ENCODE results near the gene LRRTM4.

LRRTM4 gene

GRCh38 chr2:76997296-76997695 is 524.9 kb downstream of the LRRTM4 start:
- DNase-seq (ENCODE audit: low read depth in 2 of 2): no peak

GRCh38 chr2:76985387-76986136 is 536.6 kb downstream of the LRRTM4 start:
- DNase-seq (ENCODE audit: low read depth in 2 of 2): no peak

GRCh38 chr2:76984359-76984758 is 537.8 kb downstream of the LRRTM4 start:
- no peak for DNase-seq (ENCODE audit: low read depth in 2 of 2)

DNA sequence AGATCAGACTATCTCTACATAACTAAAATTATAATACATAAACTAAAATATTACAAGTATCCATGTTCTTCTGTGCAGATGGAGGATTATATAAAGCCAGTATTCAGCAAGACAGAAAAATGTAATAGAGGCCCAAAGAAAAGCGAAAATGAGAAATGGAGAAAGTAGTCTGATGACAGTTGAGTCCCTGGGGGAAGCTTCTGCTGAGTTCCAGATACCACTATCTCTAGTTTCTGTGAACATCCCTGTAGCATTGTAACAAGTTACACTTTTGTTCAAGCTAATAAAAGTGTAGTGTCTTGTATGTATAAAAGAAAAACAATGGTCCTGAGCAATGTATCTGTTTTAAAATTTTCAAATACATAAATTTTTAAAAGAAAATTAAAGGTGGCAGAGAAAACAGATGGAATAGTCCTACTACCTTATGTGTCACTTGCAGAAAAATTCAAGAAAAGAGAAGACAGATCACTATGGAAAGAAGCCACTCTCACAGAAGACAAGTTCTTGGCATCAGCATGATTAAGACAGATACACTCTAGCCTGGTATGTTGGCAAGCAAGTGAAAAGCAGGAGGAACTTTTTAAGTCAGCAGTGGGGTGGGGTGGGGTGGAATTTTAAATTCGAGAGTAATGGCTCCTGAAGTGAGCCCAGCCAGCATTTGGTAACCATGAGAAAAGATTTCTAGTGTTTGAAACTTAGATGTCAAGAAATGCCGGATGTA is 541.9 kb downstream of the LRRTM4 start:
- no peak for DNase-seq (ENCODE audit: low read depth in 2 of 2)

DNA sequence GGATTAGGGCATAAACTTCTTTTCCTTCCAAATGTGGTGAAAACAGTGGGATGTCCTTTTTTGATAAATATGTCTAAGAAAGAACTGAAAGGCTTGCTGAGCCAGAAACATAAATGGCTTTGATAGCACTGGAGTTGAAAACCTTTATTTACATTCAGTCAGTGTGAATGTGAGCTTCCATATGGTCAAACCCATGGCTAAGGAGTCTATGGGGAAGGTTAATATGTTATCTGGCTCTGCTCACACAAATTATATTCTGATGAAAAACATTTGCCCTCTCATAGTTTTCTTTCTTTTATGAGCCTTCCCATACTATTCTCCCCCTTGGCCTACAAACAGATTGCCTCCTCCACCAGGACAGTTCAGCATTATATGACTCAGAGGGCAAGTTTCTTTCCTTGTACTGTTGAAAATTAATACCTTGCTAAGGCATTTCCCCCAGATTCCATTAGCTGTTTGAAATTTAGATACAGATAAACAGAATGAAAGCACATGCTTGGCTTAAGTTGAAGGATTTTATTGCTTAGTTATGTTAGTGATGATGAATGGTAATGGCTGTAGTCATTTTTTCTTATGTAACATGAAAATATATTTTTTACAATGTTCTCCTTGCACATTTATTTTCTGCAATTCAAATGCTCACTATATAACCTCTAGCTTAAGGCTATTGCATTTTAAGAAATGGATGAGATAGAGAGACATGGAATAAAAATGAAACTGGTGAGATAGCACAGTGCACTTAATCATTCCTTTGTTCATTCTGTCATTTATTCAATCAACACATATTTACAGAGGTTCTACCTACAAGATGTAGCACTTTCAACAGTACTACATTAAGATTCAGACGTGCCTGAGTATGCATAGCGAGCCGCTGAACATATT is 544.1 kb downstream of the LRRTM4 start:
- DNase-seq (ENCODE audit: low read depth in 2 of 2): no peak

DNA sequence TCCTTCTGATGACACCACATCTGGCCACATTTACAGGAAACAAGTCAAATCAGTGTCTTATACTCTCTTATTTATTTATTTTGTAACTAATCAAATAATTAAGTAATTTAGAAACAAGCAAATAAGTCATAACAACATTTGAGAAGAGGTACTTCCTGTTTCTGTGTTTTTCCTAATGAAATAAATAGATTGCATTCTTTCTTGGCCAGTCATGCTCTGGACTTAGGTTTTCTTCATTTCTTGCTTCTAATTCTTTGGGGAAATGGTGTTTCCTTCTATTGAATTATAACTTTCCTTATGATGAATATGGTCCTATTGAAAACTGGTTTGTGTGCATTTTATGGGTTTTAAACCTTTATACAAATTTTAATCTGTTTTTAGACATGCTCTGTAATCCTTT is 546.4 kb downstream of the LRRTM4 start:
- no peak for DNase-seq (ENCODE audit: low read depth in 2 of 2)

DNA sequence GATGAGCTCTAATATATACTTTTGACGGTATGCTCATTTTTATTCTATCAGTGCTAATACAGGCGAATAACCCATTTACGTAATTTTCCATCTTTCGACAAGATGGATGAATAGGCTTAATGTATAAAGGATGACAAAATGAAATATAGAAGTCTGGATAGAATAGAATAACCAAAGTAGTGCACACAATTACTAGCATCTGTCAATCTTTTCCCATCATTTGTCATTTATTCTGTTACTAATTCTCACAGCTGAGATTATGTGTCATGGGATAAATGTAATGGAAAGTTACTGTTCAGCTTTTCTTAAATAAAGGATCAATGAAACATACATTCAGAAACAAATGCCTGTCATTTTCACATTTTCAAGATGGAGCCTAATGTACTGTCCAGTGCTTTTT is 548.6 kb downstream of the LRRTM4 start:
- no peak for DNase-seq (ENCODE audit: low read depth in 2 of 2)

- DNase-seq (ENCODE audit: low read depth in 2 of 2): no peak
These were observed 556.4 kb downstream of the LRRTM4 start for GRCh38 chr2:76965772-76966171.

DNA sequence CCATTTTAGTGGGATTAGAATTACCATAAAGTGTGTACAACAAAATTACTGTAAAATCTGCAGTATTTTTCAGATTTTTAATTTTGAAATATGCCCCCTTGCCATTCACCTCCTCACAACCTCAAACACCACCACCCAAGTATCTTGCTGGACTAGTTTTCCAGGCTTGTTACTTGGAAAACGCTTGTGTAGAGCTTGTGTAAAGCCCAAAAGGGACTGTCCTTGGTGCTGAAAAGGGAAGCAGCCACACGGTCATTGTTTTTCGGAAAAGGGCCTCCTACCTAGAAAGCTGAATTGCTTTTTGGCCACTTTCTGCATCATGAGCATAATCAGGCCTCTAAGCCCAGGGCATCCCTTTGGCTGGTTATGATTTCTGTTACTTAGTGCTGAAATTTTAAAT is 563.4 kb downstream of the LRRTM4 start:
- DNase-seq (ENCODE audit: low read depth in 2 of 2): no peak

DNA sequence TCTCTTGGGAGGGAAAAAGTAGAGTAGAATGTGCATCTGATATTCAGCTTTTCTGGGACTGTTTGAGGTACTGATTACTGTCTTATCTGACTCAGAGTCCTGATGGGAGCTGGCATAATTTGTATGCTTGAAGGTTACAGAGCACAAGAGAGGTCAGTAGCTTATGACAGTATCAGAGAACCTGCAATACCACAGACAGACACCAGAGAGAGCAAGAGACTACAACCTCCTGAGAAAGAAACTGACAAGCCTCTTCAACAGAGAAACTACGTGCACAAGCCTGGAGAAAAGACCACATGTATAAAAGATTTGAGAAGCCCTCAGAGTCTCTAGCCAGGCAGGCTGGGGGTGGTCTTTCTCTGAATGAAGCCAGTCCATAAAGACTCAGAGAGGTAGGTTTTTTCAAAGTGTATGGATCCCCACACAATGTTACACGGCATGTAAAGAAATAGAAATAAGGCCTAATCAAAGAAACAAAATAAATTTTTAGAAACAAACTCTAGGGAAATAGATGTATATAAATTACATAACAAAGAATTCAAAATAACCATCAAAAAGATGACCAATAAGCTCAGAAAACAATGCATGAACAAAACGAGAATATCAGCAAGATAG is 568.3 kb downstream of the LRRTM4 start:
- DNase-seq (ENCODE audit: low read depth in 2 of 2): no peak

- no peak for DNase-seq (ENCODE audit: low read depth in 2 of 2)
These were observed 575.5 kb downstream of the LRRTM4 start for GRCh38 chr2:76946631-76947145.

GRCh38 chr2:76940559-76940958 is 581.6 kb downstream of the LRRTM4 start:
- DNase-seq (ENCODE audit: low read depth in 2 of 2): no peak

DNA sequence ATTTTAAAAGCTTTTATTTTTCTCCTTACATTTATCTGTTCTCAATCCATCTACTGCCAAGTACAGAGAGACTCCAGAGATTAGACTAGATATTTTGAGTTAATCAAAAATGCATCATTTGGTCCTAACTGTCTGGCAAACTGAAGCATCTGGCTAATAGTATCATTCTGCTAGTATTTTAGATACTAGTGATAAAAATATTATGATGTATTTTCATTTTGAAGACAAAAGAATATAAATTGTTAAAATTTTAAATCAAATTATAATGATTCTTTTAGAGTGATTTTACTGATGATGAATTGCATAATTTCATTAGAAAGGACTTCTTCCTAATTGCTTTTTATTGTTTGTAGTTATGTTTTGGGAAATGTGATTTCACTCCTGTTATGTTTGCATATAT is 584.0 kb downstream of the LRRTM4 start:
- no peak for DNase-seq (ENCODE audit: low read depth in 2 of 2)

DNA sequence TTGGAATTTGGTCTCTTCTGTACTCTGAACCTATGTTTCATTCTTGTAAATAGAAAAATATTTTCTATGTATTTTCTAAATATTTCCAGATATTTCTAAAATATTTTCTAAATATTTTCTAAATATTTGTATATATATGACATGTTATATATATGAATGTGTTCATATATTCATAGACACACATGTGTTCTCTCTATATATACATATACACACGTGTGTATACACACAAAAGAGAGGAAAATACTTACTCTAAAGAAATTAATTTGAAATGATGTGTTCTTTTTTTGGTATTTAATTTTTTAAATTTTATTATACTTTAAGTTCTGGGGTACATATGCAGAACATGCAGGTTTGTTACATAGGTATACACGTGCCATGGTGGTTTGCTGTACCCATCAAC is 589.6 kb downstream of the LRRTM4 start:
- DNase-seq (ENCODE audit: low read depth in 2 of 2): no peak

DNA sequence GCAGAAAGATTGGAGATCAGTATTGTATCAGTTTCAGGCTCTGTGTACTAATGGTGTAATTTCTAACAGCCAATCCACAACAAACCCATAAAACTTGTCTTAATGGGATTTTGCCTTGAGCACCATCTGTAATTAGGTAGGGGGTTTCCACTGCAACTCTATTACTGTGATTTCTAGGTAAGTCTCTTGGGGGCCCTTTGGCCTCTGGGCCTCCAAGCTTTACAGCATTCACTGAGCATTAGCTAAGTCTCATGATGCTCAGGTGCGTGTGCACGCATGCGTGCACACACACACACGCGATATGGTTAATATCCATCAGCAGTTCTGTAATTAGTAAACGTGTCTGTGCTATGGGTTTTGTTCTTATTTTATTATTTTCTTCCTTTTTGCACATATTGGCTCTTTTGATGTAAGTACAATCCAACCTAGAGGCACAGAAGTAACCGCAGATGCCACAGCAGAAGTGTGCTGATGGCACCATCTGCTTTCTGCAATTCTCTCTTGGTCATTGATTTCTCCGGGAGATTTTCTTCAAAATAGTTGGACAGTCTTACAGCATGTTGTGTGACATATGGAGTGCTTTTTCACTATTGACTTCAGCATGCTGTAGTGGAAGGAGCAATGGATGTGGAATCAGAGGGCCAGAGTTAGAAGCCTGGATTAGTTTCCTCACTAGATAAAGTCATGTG is 592.0 kb downstream of the LRRTM4 start:
- DNase-seq (ENCODE audit: low read depth in 2 of 2): no peak

GRCh38 chr2:76928026-76928425 is 594.1 kb downstream of the LRRTM4 start:
- DNase-seq (ENCODE audit: low read depth in 2 of 2): no peak

DNA sequence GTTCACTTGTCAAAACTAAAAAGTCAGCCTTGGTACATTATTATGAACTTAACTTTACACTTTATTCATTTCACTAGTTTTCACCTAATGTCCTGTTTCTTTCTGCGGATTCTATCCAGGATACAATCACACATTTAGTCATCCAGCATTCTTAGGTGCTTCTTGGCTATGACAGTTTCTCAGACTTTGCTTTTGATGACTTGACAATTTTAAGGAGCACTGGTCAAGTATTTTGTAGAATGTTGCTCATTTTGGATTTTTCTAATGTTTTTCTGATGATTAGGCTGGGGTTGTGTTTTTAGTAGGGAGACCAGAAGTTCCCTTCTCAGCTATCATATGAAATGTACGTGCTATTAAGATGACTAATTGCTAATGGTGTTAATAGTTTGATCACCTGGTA is 601.2 kb downstream of the LRRTM4 start:
- DNase-seq (ENCODE audit: low read depth in 2 of 2): no peak

- no peak for DNase-seq (ENCODE audit: low read depth in 2 of 2)
These were observed 626.7 kb downstream of the LRRTM4 start for GRCh38 chr2:76895469-76895868.

DNA sequence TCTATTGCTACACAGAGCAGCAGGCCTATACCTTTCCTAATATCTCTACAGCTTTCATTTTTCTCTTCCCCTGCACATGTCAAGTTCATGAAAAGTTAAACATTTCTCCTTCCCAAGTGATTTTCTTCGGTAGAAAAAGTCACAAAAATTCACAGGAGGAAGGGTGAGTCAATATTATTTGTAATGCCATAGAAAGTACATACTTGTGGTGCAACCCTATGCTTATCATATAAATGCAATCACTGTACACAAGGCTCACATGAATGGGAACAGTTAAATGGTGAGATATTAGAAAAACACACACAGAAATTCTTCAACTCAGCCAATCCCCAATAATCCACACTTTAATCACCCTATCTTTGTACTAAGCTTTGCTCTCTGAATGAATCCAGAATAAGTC is 651.6 kb downstream of the LRRTM4 start:
- no peak for DNase-seq (ENCODE audit: low read depth in 2 of 2)

- no peak for DNase-seq (ENCODE audit: low read depth in 2 of 2)
These were observed 652.2 kb downstream of the LRRTM4 start for GRCh38 chr2:76870011-76870410.

DNA sequence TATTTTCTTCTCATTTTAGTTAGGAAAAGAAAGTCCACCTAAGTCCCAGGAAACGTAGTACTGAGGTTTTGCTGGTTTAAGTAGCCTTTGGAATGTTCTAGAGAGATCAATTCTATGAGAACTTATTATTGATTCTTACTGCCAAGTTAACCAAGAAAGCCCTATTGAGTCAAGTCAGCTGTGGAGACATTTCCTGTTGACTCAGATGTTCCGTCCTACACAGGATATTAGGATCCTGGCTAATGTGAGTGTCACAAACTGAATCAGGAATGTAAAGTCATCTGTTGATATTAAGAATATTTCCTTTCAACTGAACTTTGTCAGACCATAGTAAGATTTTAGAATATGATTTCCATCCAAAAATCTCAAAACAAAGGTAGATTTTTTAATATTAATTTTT is 654.3 kb downstream of the LRRTM4 start:
- no peak for DNase-seq (ENCODE audit: low read depth in 2 of 2)
